ENCODE data around the gene CUBN. TPM values are rescaled to one million over a fixed set of nuclear protein-coding genes. Genes with fewer than 3 reads are reported as not detected.

The CUBN gene
- total RNA-seq, 2 donors from 2014 or later = 1.3 to 9.7 TPM

- H3K27ac ChIP-seq = no peak overlapping the region
- H3K27me3 ChIP-seq (replicated peaks; ENCODE audit: insufficient read depth) = no peaks in the 10 kb centered on the region
- no peaks in the 10 kb centered on the region for H3K9me3 ChIP-seq
- no peaks in the 10 kb centered on the region for H3K4me1 ChIP-seq (replicated peaks)
- TF ChIP-seq CTCF (IDR thresholded peaks at IDR 0.05) (no peak), POLR2A (IDR thresholded peaks at IDR 0.05) (no peak), POLR2AphosphoS5 (IDR thresholded peaks at IDR 0.05) (no peak)
- no peak for DNase-seq (ENCODE audit: low spot score)
- intact Hi-C loops (cut with DNase I) = no loop called here
- no peaks in the 10 kb centered on the region for H3K36me3 ChIP-seq
- H3K4me3 ChIP-seq = no peak overlapping the region
Observed at GRCh38 chr10:17053061-17053460, 76.5 kb downstream of the CUBN start.

- Histone ChIP-seq H3K9me3 (no peaks in the 10 kb centered on the region), H3K36me3 (no peaks in the 10 kb centered on the region), H3K4me1 (replicated peaks) (no peaks in the 10 kb centered on the region), H3K4me3 (no peak overlapping the region), H3K27ac (no peak overlapping the region), H3K27me3 (replicated peaks; ENCODE audit: insufficient read depth) (no peaks in the 10 kb centered on the region)
- no peak for DNase-seq (ENCODE audit: low spot score)
- no peak for TF ChIP-seq POLR2A (IDR thresholded peaks at IDR 0.05)
- TF ChIP-seq POLR2AphosphoS5 (IDR thresholded peaks at IDR 0.05) = no peak
- TF ChIP-seq CTCF (IDR thresholded peaks at IDR 0.05) = no peak
- WGBS = 90% methylated on average over 3 of the region's 3 CpGs
- intact Hi-C loops (cut with DNase I) = no loop called here
Observed at GRCh38 chr10:17051851-17052250, 77.8 kb downstream of the CUBN start.

GRCh38 chr10:17049195-17049594 lies 80.4 kb downstream of the CUBN start:
- Histone ChIP-seq H3K27me3 (replicated peaks; ENCODE audit: insufficient read depth) (no peaks in the 10 kb centered on the region), H3K4me3 (no peak overlapping the region), H3K36me3 (no peaks in the 10 kb centered on the region), H3K4me1 (replicated peaks) (no peaks in the 10 kb centered on the region), H3K27ac (no peak overlapping the region), H3K9me3 (no peaks in the 10 kb centered on the region)
- DNase-seq (ENCODE audit: low spot score) = no peak
- 75% methylated on average over 1 of the region's 1 CpG for WGBS
- TF ChIP-seq POLR2A (IDR thresholded peaks at IDR 0.05) (no peak), POLR2AphosphoS5 (IDR thresholded peaks at IDR 0.05) (no peak), CTCF (IDR thresholded peaks at IDR 0.05) (no peak)
- intact Hi-C loops (cut with DNase I) = no loop called here

- no peak for DNase-seq (ENCODE audit: low spot score)
- intact Hi-C loops (cut with DNase I) = no loop called here
- WGBS = 70% methylated on average over 3 of the region's 3 CpGs
- Histone ChIP-seq H3K36me3 (no peaks in the 10 kb centered on the region), H3K27ac (no peak overlapping the region), H3K27me3 (replicated peaks; ENCODE audit: insufficient read depth) (no peaks in the 10 kb centered on the region), H3K4me3 (no peak overlapping the region), H3K9me3 (no peaks in the 10 kb centered on the region), H3K4me1 (replicated peaks) (no peaks in the 10 kb centered on the region)
- TF ChIP-seq POLR2AphosphoS5 (IDR thresholded peaks at IDR 0.05) = no peak
- TF ChIP-seq CTCF (IDR thresholded peaks at IDR 0.05) = no peak
- no peak for TF ChIP-seq POLR2A (IDR thresholded peaks at IDR 0.05)
Observed at GRCh38 chr10:17047908-17048307, 81.7 kb downstream of the CUBN start.

- TF ChIP-seq POLR2AphosphoS5 (IDR thresholded peaks at IDR 0.05) (no peak), POLR2A (IDR thresholded peaks at IDR 0.05) (no peak), CTCF (IDR thresholded peaks at IDR 0.05) (no peak)
- Histone ChIP-seq H3K4me1 (replicated peaks) (no peaks in the 10 kb centered on the region), H3K9me3 (no peaks in the 10 kb centered on the region), H3K36me3 (no peaks in the 10 kb centered on the region), H3K4me3 (no peak overlapping the region), H3K27ac (no peak overlapping the region), H3K27me3 (replicated peaks; ENCODE audit: insufficient read depth) (no peaks in the 10 kb centered on the region)
- DNase-seq (ENCODE audit: low spot score) = no peak
- intact Hi-C loops (cut with DNase I) = no loop called here
- 76% methylated on average over 1 of the region's 1 CpG for WGBS
Observed at GRCh38 chr10:17046989-17047388, 82.6 kb downstream of the CUBN start.

Data from prostate gland (tissue), 2 donors.